DND-41 (cell line): ENCODE results near the gene RGS1.
A peak's percentile ranks its signal among the peaks of the same experiment; 100 is the strongest.

ENCODE experiments used
- ATAC-seq: fragments of 200-7000 bp; cut with Tn5 transposase; 3 replicates; pipeline ENCODE4 v1.9.1; 2021; ENCODE audit warnings: low read depth; ENCODE audit not compliant: insufficient read depth
- DNase-seq: peaks from one replicate; pipeline ENCODE4 v3.0.0-alpha.2; 2020
- H2AFZ ChIP-seq: 2 replicates; pipeline ENCODE4 v1.6.0; 2012; ENCODE audit warnings: low read depth, low read length
- H3K27ac ChIP-seq: 2 replicates; pipeline ENCODE4 v1.5.1; 2012; ENCODE audit warnings: low read length, inconsistent platforms
- H3K27me3 ChIP-seq: fragments of 200-600 bp; sonication (generic); 2 replicates; pipeline ENCODE4 v1.6.0; 2012; ENCODE audit warnings: low read length, mild to moderate bottlenecking, inconsistent platforms; ENCODE audit not compliant: insufficient read depth, poor library complexity
- H3K36me3 ChIP-seq: 2 replicates; pipeline ENCODE4 v1.5.1; 2012; ENCODE audit warnings: low read length, inconsistent platforms; ENCODE audit not compliant: insufficient read depth
- H3K4me1 ChIP-seq: 2 replicates; pipeline ENCODE4 v1.5.1; 2012; ENCODE audit warnings: mild to moderate bottlenecking, low read length; ENCODE audit not compliant: insufficient read depth
- H3K4me2 ChIP-seq: 2 replicates; pipeline ENCODE4 v1.6.0; 2012; ENCODE audit warnings: mild to moderate bottlenecking, moderate library complexity, low read length, inconsistent platforms; ENCODE audit not compliant: insufficient read depth
- H3K4me3 ChIP-seq, 2 experiments: fragments of 200-600 bp in 1 of 2; shearing (Covaris generic) in 1 of 2; 2 replicates each; pipeline ENCODE4 v1.5.1; 2012 to 2016; ENCODE audit warnings: inconsistent platforms in 2 of 2, low read length in 2 of 2, mild to moderate bottlenecking in 2 of 2, low read depth in 1 of 2, moderate library complexity in 1 of 2
- H3K79me2 ChIP-seq: 2 replicates; pipeline ENCODE4 v1.6.0; 2012; ENCODE audit warnings: low read length, inconsistent platforms; ENCODE audit not compliant: insufficient read depth
- H3K9ac ChIP-seq: 2 replicates; pipeline ENCODE4 v1.6.0; 2012; ENCODE audit warnings: low read depth, mild to moderate bottlenecking, inconsistent platforms, low read length, moderate library complexity
- H3K9me3 ChIP-seq: 2 replicates; pipeline ENCODE4 v1.5.1; 2012; ENCODE audit warnings: low read length, moderate library complexity, mild to moderate bottlenecking, inconsistent platforms; ENCODE audit not compliant: insufficient read depth, severe bottlenecking
- H4K20me1 ChIP-seq: 2 replicates; pipeline ENCODE4 v1.6.0; 2012; ENCODE audit warnings: low read length; ENCODE audit not compliant: insufficient read depth
- CTCF ChIP-seq: IDR thresholded peaks from 2 replicates; pipeline ENCODE4 v1.5.1; 2012; ENCODE audit warnings: borderline replicate concordance, low read length, moderate library complexity, mild to moderate bottlenecking; ENCODE audit not compliant: poor library complexity, severe bottlenecking; ENCODE audit errors: extremely low read depth
- EZH2 ChIP-seq: IDR thresholded peaks from 3 replicates; pipeline ENCODE4 v1.6.1; 2012; ENCODE audit warnings: borderline replicate concordance, low read depth, mild to moderate bottlenecking, moderate library complexity, low read length, inconsistent platforms; ENCODE audit not compliant: severe bottlenecking

The RGS1 gene

GRCh38 chr1:192602757-192603156 lies 27.2 kb downstream of the RGS1 start:
- Histone ChIP-seq H3K27ac (no peak overlapping the region), H3K27me3 (no peaks in the 10 kb centered on the region), H3K4me2 (no peak overlapping the region), H2AFZ (peak overlapping the region; percentile 43; the same call in 1 of the 2 replicates), H3K79me2 (no peaks in the 10 kb centered on the region), H3K4me1 (peaks cover 26% of the 10 kb centered on the region), H3K36me3 (no peaks in the 10 kb centered on the region), H4K20me1 (no peaks in the 10 kb centered on the region), H3K4me3 (no peak overlapping the region), H3K9me3 (no peaks in the 10 kb centered on the region), H3K9ac (no peak overlapping the region)
- TF ChIP-seq EZH2 (no peak), CTCF (no peak)
- ATAC-seq (peak; percentile 52), DNase-seq (no peak)

GRCh38 chr1:192603218-192603787 lies 27.7 kb downstream of the RGS1 start:
- H2AFZ ChIP-seq, result peak overlapping the region; percentile 43; the same call in 1 of the 2 replicates
- no peaks in the 10 kb centered on the region for H3K9me3 ChIP-seq
- no peaks in the 10 kb centered on the region for H4K20me1 ChIP-seq
- H3K27ac ChIP-seq, result no peak overlapping the region
- H3K4me1 ChIP-seq, result peaks cover 28% of the 10 kb centered on the region
- H3K27me3 ChIP-seq, result no peaks in the 10 kb centered on the region
- H3K4me2 ChIP-seq, result no peak overlapping the region
- ATAC-seq (no peak), DNase-seq (no peak)
- no peaks in the 10 kb centered on the region for H3K79me2 ChIP-seq
- no peak overlapping the region for H3K4me3 ChIP-seq
- no peak overlapping the region for H3K9ac ChIP-seq
- TF ChIP-seq CTCF, result no peak
- no peak for TF ChIP-seq EZH2
- H3K36me3 ChIP-seq, result no peaks in the 10 kb centered on the region

- Histone ChIP-seq H3K4me1 (peaks cover 40% of the 10 kb centered on the region), H3K9ac (no peak overlapping the region), H4K20me1 (no peaks in the 10 kb centered on the region), H3K36me3 (no peaks in the 10 kb centered on the region), H3K9me3 (no peaks in the 10 kb centered on the region), H3K79me2 (peaks cover 5% of the 10 kb centered on the region; the same call in 1 of the 2 replicates), H3K4me3 (no peak overlapping the region), H3K4me2 (no peak overlapping the region), H3K27ac (no peak overlapping the region), H3K27me3 (no peaks in the 10 kb centered on the region), H2AFZ (no peak overlapping the region)
- ATAC-seq (no peak), DNase-seq (no peak)
- no peak for TF ChIP-seq EZH2
- TF ChIP-seq CTCF, result no peak
Measured at GRCh38 chr1:192604979-192605620, 29.5 kb downstream of the RGS1 start.
